Hair follicular keratinocyte (primary cell): ENCODE measurements around the gene OR2H1. TPM values are rescaled to one million over a fixed set of nuclear protein-coding genes. Genes with fewer than 3 reads are reported as not detected.

Source experiments
- total RNA-seq: library from RNA; depleted of rRNA; stranded (reverse); fragments of >200 nt; gene quantifications from 2 replicates; pipeline ENCODE4 v1.2.3, GENCODE V29; 2015

OR2H1 gene
- not detected in 2 replicates for total RNA-seq

DNA sequence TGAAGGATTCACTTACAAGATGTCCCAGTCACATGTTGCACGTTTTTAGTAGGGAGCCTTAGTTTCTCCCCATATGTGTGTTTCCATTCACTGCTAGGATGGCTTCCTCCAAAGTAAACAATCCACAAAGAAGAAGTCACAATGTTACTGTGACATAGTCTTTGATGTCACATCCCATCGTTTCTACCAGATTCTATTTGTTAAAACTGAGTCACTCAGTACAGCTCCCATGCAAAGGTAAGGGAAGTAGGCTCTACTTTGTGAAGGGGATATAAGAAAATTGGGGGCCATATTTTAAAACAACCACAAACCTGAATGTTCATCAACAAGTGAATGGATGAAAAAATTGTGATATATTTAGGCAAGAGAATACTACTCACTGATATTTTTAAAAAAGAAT lies at the start of gene OR2H1, which contains the start of gene OR11A1:
Gene OR2H1, plus strand, starts transcription at position 185 of the 400 bp plus-strand sequence. CDS start 4,615 bp downstream, outside the sequence.
Gene OR11A1, minus strand, starts transcription at position 101 of the 400 bp plus-strand sequence. CDS start 29,430 bp downstream, outside the sequence.

DNA sequence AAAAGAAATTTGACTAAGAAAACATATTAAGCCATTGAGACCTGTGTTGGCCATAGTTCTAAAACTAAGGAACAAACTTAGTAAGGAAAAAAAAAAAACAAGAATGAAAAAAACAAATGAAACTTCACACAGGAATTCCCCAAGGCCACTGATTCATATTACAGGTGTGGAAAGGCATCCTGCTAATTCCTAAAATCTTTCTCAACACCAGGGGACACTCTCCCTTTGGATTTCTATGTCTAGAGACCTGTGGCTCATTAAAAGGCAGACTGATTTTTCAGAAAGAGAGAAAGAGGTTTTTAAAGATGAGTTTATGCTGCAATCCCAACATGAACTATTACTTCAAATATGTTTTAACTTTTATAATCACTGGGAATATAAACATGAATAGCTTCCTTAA lies 42.4 kb upstream of the OR2H1 start, which contains the start of gene OR12D1:
Gene OR12D1, plus strand, starts transcription at position 341 of the 400 bp plus-strand sequence.

DNA sequence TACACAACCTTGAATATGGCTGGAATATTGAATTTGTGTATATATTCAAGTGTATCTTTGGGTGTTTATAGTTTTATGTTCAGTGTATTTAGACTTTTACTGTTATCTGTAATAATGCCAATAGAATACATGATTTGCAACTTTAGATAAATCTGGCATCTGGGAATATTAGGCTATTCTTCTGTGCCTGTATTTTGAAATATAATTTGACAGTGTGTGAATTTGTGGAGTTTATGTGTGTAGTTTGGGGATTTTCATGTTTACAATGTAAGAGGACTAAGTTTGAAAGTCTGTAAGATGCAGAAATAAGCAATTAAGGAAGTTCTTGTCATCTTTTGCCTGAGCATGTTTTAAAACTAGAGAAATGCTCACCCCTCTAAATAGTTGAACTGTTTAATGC lies 17.9 kb upstream of the OR2H1 start, which contains the start of gene OR10C1:
Gene OR10C1, plus strand, starts transcription at position 301 of the 400 bp plus-strand sequence. CDS start 710 bp downstream, outside the sequence.

DNA sequence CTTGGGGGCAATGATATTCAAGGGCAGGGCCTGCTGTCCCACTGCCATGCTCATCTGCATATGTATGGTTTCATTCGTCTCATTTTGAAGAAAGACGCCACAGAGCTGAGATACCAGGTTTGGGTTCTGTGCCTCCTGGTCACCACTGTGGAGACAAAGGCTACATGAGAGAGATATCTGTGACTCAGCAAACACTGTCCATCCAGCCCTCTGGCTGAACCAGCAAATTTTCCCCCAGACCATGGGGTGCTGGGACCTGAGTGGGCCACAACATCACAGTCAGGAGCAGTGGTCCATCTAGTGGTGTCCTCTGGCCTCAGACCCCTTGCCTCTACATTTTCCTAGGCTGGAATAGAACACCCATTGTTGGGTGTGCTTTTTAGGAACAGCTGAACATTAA lies 30.7 kb downstream of the OR2H1 start, which contains the start of gene MAS1L:
Gene MAS1L, minus strand, starts transcription at position 297 of the 400 bp plus-strand sequence. Its CDS starts 54 bp downstream, at position 243.

Other genes starting within 250 kb of the OR2H1 start
- gene OR14J1, start 155.5 kb upstream of the OR2H1 start, total RNA-seq = not detected in 2 replicates
- gene OR5V1, start 88.3 kb upstream of the OR2H1 start, total RNA-seq = not detected in 2 replicates
- not detected in 2 replicates for gene OR12D3, start 81.9 kb upstream of the OR2H1 start, total RNA-seq
- not detected in 2 replicates for gene OR12D2, start 61.5 kb upstream of the OR2H1 start, total RNA-seq
- not detected in 2 replicates for gene OR12D1, start 42.2 kb upstream of the OR2H1 start, total RNA-seq
- not detected in 2 replicates for gene OR10C1, start 17.8 kb upstream of the OR2H1 start, total RNA-seq
- gene OR11A1, start 84 bp upstream of the OR2H1 start, total RNA-seq = not detected in 2 replicates
- not detected in 2 replicates for gene MAS1L, start 30.8 kb downstream of the OR2H1 start, total RNA-seq
- gene UBD, start 102.6 kb downstream of the OR2H1 start, total RNA-seq = not detected in 2 replicates
- gene OR2H2, start 128.0 kb downstream of the OR2H1 start, total RNA-seq = not detected in 2 replicates
- 3.1 and 7.7 TPM in 2 replicates for gene GABBR1, start 176.0 kb downstream of the OR2H1 start, total RNA-seq
- gene MOG, start 199.9 kb downstream of the OR2H1 start, total RNA-seq = not detected in 2 replicates
- gene ZFP57, start 224.0 kb downstream of the OR2H1 start, total RNA-seq = 12.7 and 14.2 TPM in 2 replicates